22Rv1 (cell line): ENCODE measurements around the gene TENM4.

ENCODE experiments used
- ZFX ChIP-seq: fragments of 450-650 bp; IDR thresholded peaks from 2 replicates; pipeline ENCODE4 v1.6.1; 2017; ENCODE audit warnings: antibody characterized with exemption, borderline replicate concordance
- TF ChIP-seq, protein P1 (sequence below): fragments of 450-650 bp; IDR thresholded peaks from 2 replicates; pipeline ENCODE4 v1.5.1; 2017; ENCODE audit warnings: mild to moderate bottlenecking

DNA sequence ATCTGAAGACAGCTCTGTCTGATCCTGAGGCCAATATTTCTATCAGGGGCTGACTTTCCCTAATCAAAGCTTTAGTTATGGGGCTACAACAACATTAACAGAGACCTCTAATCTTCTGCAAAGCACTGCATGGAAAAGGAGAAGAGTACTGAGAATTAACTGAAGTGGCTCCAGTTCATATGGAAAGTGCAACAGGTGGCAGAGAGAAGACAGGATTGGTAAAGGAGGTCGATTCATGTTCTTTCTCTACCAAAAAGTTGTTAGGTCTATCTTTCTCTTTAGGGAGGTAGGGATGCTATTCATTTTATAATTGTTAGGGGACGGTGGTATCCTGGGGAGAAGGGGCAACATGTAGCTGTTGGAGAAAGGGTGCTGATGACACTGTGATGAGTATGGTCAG is 633.5 kb downstream of the TENM4 start:
- TF ChIP-seq, protein P1, sequence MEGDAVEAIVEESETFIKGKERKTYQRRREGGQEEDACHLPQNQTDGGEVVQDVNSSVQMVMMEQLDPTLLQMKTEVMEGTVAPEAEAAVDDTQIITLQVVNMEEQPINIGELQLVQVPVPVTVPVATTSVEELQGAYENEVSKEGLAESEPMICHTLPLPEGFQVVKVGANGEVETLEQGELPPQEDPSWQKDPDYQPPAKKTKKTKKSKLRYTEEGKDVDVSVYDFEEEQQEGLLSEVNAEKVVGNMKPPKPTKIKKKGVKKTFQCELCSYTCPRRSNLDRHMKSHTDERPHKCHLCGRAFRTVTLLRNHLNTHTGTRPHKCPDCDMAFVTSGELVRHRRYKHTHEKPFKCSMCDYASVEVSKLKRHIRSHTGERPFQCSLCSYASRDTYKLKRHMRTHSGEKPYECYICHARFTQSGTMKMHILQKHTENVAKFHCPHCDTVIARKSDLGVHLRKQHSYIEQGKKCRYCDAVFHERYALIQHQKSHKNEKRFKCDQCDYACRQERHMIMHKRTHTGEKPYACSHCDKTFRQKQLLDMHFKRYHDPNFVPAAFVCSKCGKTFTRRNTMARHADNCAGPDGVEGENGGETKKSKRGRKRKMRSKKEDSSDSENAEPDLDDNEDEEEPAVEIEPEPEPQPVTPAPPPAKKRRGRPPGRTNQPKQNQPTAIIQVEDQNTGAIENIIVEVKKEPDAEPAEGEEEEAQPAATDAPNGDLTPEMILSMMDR = no peak
- no peak for TF ChIP-seq ZFX
